ENCODE results near the gene MAP6.

- TF ChIP-seq FOXP1 (CRISPR knock-in tag; IDR thresholded peaks at IDR 0.05) (no peak), MAZ (CRISPR knock-in tag; conservative IDR thresholded peaks at IDR 0.05 in 1 of 2, IDR thresholded peaks at IDR 0.05 in 1 of 2) (no peak), SIX5 (IDR thresholded peaks at IDR 0.05; ENCODE audit: borderline replicate concordance in 1 of 2, insufficient read depth in 1 of 2, low read depth in 1 of 2, low read length in 2 of 2) (no peak), HMG20A (CRISPR knock-in tag; conservative IDR thresholded peaks at IDR 0.05) (no peak), POLR2A (conservative IDR thresholded peaks at IDR 0.05) (no peak), FOXJ3 (CRISPR knock-in tag; IDR thresholded peaks at IDR 0.05) (no peak), ZNF232 (CRISPR knock-in tag; IDR thresholded peaks at IDR 0.05) (no peak), ZNF644 (tag; IDR thresholded peaks at IDR 0.05; ENCODE audit: low read depth) (no peak), MAFF (IDR thresholded peaks at IDR 0.05; ENCODE audit: low read length) (no peak), KAT8 (IDR thresholded peaks at IDR 0.05; ENCODE audit: low read depth) (no peak), HNRNPLL (IDR thresholded peaks at IDR 0.05; ENCODE audit: low read depth, low read length, poor library complexity, severe bottlenecking) (no peak)
- TF ChIP-seq, protein P1, sequence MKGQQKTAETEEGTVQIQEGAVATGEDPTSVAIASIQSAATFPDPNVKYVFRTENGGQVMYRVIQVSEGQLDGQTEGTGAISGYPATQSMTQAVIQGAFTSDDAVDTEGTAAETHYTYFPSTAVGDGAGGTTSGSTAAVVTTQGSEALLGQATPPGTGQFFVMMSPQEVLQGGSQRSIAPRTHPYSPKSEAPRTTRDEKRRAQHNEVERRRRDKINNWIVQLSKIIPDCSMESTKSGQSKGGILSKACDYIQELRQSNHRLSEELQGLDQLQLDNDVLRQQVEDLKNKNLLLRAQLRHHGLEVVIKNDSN (CRISPR knock-in tag; IDR thresholded peaks at IDR 0.05) = no peak
- TF ChIP-seq, protein P2, sequence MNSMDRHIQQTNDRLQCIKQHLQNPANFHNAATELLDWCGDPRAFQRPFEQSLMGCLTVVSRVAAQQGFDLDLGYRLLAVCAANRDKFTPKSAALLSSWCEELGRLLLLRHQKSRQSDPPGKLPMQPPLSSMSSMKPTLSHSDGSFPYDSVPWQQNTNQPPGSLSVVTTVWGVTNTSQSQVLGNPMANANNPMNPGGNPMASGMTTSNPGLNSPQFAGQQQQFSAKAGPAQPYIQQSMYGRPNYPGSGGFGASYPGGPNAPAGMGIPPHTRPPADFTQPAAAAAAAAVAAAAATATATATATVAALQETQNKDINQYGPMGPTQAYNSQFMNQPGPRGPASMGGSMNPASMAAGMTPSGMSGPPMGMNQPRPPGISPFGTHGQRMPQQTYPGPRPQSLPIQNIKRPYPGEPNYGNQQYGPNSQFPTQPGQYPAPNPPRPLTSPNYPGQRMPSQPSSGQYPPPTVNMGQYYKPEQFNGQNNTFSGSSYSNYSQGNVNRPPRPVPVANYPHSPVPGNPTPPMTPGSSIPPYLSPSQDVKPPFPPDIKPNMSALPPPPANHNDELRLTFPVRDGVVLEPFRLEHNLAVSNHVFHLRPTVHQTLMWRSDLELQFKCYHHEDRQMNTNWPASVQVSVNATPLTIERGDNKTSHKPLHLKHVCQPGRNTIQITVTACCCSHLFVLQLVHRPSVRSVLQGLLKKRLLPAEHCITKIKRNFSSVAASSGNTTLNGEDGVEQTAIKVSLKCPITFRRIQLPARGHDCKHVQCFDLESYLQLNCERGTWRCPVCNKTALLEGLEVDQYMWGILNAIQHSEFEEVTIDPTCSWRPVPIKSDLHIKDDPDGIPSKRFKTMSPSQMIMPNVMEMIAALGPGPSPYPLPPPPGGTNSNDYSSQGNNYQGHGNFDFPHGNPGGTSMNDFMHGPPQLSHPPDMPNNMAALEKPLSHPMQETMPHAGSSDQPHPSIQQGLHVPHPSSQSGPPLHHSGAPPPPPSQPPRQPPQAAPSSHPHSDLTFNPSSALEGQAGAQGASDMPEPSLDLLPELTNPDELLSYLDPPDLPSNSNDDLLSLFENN (IDR thresholded peaks at IDR 0.05; ENCODE audit: low read depth in 2 of 2, low read length in 2 of 2) = no peak
These were observed 75.4 kb downstream of the MAP6 start for GRCh38 chr11:75593286-75593915.

All from K562 (cell line).